ENCODE data around the gene EYA3. TPM values are rescaled to one million over a fixed set of nuclear protein-coding genes. Genes with fewer than 3 reads are reported as not detected.

Gene EYA3
- total RNA-seq, 1 donor from 2014 or later: 20.7 TPM

- TF ChIP-seq, protein P1, sequence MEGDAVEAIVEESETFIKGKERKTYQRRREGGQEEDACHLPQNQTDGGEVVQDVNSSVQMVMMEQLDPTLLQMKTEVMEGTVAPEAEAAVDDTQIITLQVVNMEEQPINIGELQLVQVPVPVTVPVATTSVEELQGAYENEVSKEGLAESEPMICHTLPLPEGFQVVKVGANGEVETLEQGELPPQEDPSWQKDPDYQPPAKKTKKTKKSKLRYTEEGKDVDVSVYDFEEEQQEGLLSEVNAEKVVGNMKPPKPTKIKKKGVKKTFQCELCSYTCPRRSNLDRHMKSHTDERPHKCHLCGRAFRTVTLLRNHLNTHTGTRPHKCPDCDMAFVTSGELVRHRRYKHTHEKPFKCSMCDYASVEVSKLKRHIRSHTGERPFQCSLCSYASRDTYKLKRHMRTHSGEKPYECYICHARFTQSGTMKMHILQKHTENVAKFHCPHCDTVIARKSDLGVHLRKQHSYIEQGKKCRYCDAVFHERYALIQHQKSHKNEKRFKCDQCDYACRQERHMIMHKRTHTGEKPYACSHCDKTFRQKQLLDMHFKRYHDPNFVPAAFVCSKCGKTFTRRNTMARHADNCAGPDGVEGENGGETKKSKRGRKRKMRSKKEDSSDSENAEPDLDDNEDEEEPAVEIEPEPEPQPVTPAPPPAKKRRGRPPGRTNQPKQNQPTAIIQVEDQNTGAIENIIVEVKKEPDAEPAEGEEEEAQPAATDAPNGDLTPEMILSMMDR (IDR thresholded peaks at IDR 0.05; ENCODE audit: unreplicated experiment): no peak
- Mint-ChIP-seq H3K4me3 (ENCODE audit: unreplicated experiment) (no peak overlapping the region), H3K27ac (ENCODE audit: unreplicated experiment) (no peak overlapping the region), H3K27me3 (ENCODE audit: unreplicated experiment) (no peaks in the 10 kb centered on the region), H3K36me3 (ENCODE audit: low read depth, unreplicated experiment) (peaks cover 4% of the 10 kb centered on the region), H3K4me1 (ENCODE audit: unreplicated experiment) (peaks cover 15% of the 10 kb centered on the region), H3K9me3 (ENCODE audit: unreplicated experiment) (no peaks in the 10 kb centered on the region)
- DNase-seq (ENCODE audit: low spot score): no peak
Observed at GRCh38 chr1:28085129-28085528, 3.3 kb downstream of the EYA3 start.

- no peak overlapping the region for H3K27ac Mint-ChIP-seq (ENCODE audit: unreplicated experiment)
- H3K27me3 Mint-ChIP-seq (ENCODE audit: unreplicated experiment): no peaks in the 10 kb centered on the region
- H3K36me3 Mint-ChIP-seq (ENCODE audit: low read depth, unreplicated experiment): peaks cover 6% of the 10 kb centered on the region
- H3K4me3 Mint-ChIP-seq (ENCODE audit: unreplicated experiment): no peak overlapping the region
- peaks cover 15% of the 10 kb centered on the region for H3K4me1 Mint-ChIP-seq (ENCODE audit: unreplicated experiment)
- no peaks in the 10 kb centered on the region for H3K9me3 Mint-ChIP-seq (ENCODE audit: unreplicated experiment)
- no peak for DNase-seq (ENCODE audit: low spot score)
- TF ChIP-seq, protein P1 (IDR thresholded peaks at IDR 0.05; ENCODE audit: unreplicated experiment): no peak
Observed at GRCh38 chr1:28083876-28084275, 4.5 kb downstream of the EYA3 start.

GRCh38 chr1:28078680-28079626 is 9.5 kb downstream of the EYA3 start:
- no peak overlapping the region for H3K4me3 Mint-ChIP-seq (ENCODE audit: unreplicated experiment)
- H3K27me3 Mint-ChIP-seq (ENCODE audit: unreplicated experiment): no peaks in the 10 kb centered on the region
- DNase-seq (ENCODE audit: low spot score): no peak
- H3K27ac Mint-ChIP-seq (ENCODE audit: unreplicated experiment): no peak overlapping the region
- TF ChIP-seq, protein P1 (IDR thresholded peaks at IDR 0.05; ENCODE audit: unreplicated experiment): no peak
- H3K36me3 Mint-ChIP-seq (ENCODE audit: low read depth, unreplicated experiment): peaks cover 3% of the 10 kb centered on the region
- no peaks in the 10 kb centered on the region for H3K9me3 Mint-ChIP-seq (ENCODE audit: unreplicated experiment)
- no peaks in the 10 kb centered on the region for H3K4me1 Mint-ChIP-seq (ENCODE audit: unreplicated experiment)

DNA sequence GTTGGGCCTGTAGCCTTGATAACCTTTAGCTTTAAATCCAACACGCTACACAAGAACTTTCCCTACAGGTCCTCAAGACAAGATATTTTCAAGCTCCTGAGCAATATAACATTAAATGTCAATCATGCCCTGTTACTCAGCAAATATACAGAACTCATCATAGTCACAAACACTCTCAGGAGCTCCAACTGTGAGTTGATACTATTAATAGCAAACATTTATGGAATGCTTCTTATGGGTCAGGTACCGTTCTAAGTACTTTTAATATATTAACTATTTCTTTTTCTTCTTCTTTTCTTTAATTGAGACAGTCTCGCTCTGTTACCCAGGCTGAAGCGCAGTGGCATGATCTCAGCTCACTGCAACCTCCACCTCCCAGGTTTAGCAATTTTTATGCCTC is 10.1 kb downstream of the EYA3 start:
- Mint-ChIP-seq H3K9me3 (ENCODE audit: unreplicated experiment) (no peaks in the 10 kb centered on the region), H3K27ac (ENCODE audit: unreplicated experiment) (no peak overlapping the region)
- DNase-seq (ENCODE audit: low spot score): no peak

More for the DNA sequence above, 10.1 kb downstream of the EYA3 start:
- Mint-ChIP-seq H3K27me3 (ENCODE audit: unreplicated experiment) (no peaks in the 10 kb centered on the region), H3K4me3 (ENCODE audit: unreplicated experiment) (no peak overlapping the region), H3K36me3 (ENCODE audit: low read depth, unreplicated experiment) (peaks cover 3% of the 10 kb centered on the region), H3K4me1 (ENCODE audit: unreplicated experiment) (no peaks in the 10 kb centered on the region)
- TF ChIP-seq, protein P1 (IDR thresholded peaks at IDR 0.05; ENCODE audit: unreplicated experiment): no peak

Measured in endothelial cell (in vitro differentiated cells).